H1 (cell line): ENCODE results near the gene TIMM10. TPM values are rescaled to one million over a fixed set of nuclear protein-coding genes. Genes with fewer than 3 reads are reported as not detected.

Source experiments
- ATF2 ChIP-seq: IDR thresholded peaks from 2 replicates; pipeline ENCODE4 v1.6.1; 2012; ENCODE audit warnings: low read length, inconsistent platforms
- CBX5 ChIP-seq: fragments of 300-800, 300-1000 bp; sonication (generic); IDR thresholded peaks from 2 replicates; pipeline ENCODE4 v1.7.1; 2016; ENCODE audit warnings: antibody characterized with exemption, low read length, low read depth
- CHD7 ChIP-seq: fragments of 300-600 bp; sonication (generic); IDR thresholded peaks from 2 replicates; pipeline ENCODE4 v1.7.1; 2012; ENCODE audit warnings: low read length, moderate library complexity, mild to moderate bottlenecking, inconsistent platforms; ENCODE audit not compliant: insufficient replicate concordance
- KDM1A ChIP-seq: fragments of 200-600, 300-600 bp; sonication (generic); IDR thresholded peaks from 2 replicates; pipeline ENCODE4 v1.7.1; 2016; ENCODE audit warnings: mild to moderate bottlenecking, low read length, borderline replicate concordance
- MAX ChIP-seq: IDR thresholded peaks from 2 replicates; pipeline ENCODE4 v1.6.1; 2012; ENCODE audit warnings: inconsistent platforms
- RNF2 ChIP-seq: fragments of 200-900, 300-1000 bp; sonication (generic); IDR thresholded peaks from 2 replicates; pipeline ENCODE4 v1.7.1; 2016; ENCODE audit warnings: borderline replicate concordance, low read depth, mild to moderate bottlenecking, antibody characterized with exemption, low read length; ENCODE audit not compliant: poor library complexity, severe bottlenecking; ENCODE audit errors: missing control alignments
- RXRA ChIP-seq: IDR thresholded peaks from 2 replicates; pipeline ENCODE4 v1.6.1; 2011; ENCODE audit warnings: low read depth, mild to moderate bottlenecking, low read length, moderate library complexity; ENCODE audit not compliant: insufficient read depth
- SIX5 ChIP-seq: IDR thresholded peaks from 2 replicates; pipeline ENCODE4 v1.6.1; 2011; ENCODE audit warnings: mild to moderate bottlenecking, low read depth, low read length
- SP4 ChIP-seq: IDR thresholded peaks from 2 replicates; pipeline ENCODE4 v1.6.1; 2012; ENCODE audit warnings: low read length, inconsistent platforms
- YY1 ChIP-seq: IDR thresholded peaks from 2 replicates; pipeline ENCODE4 v1.6.1; 2011; ENCODE audit warnings: low read depth, mild to moderate bottlenecking, low read length
- polyA plus RNA-seq, 7 experiments: library from polyadenylated mRNA; depleted of rRNA in 3 of 7; stranded (reverse) in 5 of 7; unstranded in 2 of 7; fragments of >200 nt in 5 of 7; fragments of 200-250 nt in 2 of 7; gene quantifications; 1 replicate in 5 of 7; 2 replicates in 1 of 7; 4 replicates in 1 of 7; pipeline versions ENCODE4 v1.2.1 to v1.2.3, GENCODE V29; 2011 to 2013; ENCODE audit warnings: missing spikeins in 2 of 7, mixed read lengths in 2 of 7
- total RNA-seq: library from RNA; stranded (reverse); fragmentation: NEBNext Ultra II Directional; extraction: Animal tissue kit (Norgen Biotek cat#: 25700); gene quantifications from 2 replicates; pipeline ENCODE4 v1.2.1, GENCODE V29; 2021

The TIMM10 gene
- total and polyA plus RNA-seq, 2 of the 8 experiments (the other 6 are each of a cell fraction or from before 2014, with no cell fraction given): 117 to 227 TPM

- no peak for TF ChIP-seq CHD7
- no peak for TF ChIP-seq RXRA
- no peak for TF ChIP-seq CBX5
- no peak for TF ChIP-seq ATF2
- no peak for TF ChIP-seq YY1
- TF ChIP-seq RNF2: no peak
- TF ChIP-seq SIX5: no peak
- no peak for TF ChIP-seq MAX
- peak; percentile 97; the same call in 1 of the 2 replicates for TF ChIP-seq KDM1A
- TF ChIP-seq SP4: no peak
Observed at GRCh38 chr11:57530215-57530595, 349 bp downstream of the TIMM10 start (continued).
